GM18867 (cell line): ENCODE results near the gene SYTL2.

Experiments used
- ATAC-seq: cut with Tn5 transposase; IDR thresholded peaks from one replicate; pipeline ENCODE4 v1.9.1; 2021; ENCODE audit warnings: mild to moderate bottlenecking, moderate library complexity; ENCODE audit not compliant: unreplicated experiment

The SYTL2 gene

DNA sequence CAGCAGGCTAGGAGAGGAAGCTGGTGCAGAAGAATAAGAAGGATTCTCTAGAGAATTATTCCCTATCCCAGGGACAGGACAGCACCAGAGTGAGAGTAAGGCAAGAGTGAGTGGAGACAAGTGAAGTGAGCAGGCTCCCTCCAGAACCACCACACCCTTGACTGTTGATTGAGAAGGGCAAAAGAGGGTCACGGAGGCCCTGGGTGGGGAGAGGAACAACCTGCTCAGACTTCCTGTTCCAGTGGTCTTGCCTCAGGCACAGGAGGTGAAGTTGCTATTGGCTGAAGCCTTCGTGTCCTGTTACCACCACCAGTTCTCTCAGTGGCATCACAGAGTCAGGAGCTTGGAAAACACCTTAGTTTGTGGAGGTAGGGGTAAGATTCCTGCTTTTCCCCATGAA, 73.2 kb downstream of the SYTL2 start:
- no peak for ATAC-seq

DNA sequence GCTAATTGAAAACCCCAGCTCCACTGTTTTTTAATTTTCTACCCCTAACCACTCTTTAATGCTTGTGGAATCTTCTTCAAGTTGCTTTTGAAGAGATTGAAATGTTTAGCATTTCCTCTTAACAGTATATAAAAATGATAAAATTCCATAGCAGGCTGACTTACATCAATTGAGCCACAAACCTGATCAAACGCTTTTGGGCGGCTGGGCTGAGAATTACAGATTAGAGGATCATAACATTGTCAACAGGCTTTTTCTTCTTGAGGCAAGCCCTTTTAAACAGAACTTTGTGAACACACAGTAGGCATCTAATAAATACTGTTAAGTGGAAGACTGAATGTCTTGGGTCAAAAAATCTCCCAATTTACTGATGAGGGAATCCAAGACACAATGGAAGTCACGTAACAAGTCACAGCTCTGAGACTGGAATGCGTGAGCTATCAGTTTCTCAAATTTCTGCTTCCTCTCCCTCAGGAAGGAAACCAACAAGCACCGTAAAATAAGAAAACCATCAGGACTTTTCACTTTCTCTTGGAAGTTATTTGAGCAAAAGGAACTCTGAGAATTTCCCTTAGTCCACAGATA, 75.0 kb downstream of the SYTL2 start:
- no peak for ATAC-seq

DNA sequence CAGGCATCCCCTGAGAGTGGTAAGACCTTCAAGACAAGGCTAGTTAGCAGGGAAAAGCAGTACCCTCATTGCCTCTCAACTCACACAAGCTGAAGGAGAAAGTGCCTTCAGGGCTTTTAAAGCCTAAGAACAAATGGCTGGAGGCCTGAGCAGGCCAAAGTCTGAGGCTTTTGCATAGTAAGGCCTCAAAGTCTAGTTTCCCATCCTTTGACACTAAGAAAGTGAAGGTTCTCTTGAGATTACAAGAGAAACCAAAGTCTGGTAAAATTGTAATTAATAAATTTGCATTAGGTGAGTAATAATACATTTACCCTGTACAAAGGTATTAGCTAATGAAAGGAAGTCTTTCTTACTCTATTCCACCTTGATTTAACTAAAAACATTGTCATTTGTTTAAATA, 78.0 kb downstream of the SYTL2 start:
- ATAC-seq, result peak; percentile 88

DNA sequence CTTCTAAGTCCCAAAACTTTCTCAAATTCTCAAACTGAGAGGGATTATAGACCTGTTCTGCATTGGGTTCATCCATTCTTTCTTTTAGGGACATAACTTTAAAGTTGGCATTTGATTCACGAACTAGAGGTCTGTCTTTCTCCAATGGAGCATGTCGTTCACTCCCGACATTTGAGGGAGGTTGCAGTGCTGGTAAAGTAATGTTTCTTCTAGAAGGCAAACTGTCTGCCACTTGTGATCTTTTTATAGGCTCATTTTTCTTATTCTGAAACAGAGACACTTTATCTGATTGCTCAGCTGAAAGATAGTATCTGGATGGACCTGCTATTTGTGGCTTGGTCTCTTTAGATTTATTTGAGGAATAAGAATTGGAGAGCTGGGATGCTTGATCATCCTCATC, 84.6 kb downstream of the SYTL2 start:
- no peak for ATAC-seq

DNA sequence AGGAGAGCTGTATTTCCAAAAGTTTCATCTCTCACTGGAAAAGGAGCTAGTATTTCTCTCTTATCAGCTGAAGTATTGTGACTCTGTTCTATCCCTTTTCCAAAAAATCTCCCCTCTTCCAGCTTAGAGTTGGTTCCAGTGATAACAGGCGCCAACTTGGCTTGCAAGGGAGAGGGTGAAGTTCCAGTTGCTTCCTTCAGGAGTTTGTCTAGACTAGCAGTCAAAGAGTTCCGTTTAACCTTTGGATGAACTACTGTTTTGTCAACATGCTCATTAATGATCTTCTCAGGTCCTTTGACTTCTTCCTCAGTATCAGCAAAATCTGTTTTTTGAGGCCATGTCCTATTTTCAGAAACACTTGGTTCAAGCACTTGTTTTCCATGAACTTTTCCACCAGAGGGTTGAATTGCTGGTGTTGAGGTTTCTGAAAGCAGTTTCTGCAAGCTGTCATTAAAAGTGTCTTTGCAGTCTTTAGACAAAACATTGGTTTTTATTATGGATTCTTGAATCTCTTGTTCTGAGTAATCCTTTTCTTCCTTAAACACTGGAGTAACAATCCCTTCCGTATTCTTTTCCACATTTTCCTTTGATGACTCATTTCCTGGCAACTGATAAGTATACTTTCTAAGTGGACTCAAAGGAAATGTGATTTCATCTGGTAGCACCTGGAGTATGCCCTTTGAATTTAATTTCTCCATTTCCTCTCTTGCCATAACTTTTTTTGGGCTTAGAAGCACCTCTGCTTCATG, 85.3 kb downstream of the SYTL2 start:
- ATAC-seq, result no peak

DNA sequence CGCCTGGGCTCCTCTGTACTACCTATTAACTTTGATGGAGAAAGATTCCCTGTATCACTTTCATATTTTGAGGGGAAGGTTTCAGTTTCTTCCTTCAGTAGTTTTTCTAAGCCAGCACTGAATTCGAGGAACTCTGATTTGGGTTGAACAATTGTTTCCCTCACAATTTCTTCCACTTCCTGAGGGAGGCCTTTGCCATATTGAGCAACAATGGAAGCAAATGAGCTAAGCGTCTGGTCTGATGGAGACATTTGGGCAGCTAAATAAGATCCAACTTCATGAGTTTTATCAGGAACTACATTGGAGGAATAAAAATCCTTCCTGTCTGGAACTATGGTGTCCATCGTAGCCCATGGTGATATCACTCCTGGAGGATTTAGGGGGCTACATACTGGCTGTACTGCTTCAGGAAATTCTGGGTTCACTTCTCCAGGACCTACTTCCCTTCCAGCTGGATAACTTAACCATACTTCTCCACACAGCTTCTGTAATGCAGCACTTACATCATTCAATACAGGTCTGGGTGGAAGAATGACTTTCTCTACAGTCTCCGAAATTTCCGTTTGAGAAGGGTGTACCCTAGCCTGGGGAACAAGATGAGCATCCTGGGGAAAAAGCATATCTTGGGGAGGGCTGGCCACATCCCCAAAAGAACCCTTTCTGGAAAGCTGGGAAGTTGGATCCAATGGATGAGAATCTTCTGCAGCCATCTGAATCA, 86.0 kb downstream of the SYTL2 start:
- no peak for ATAC-seq

GRCh38 chr11:85723088-85723487, 87.9 kb downstream of the SYTL2 start:
- no peak for ATAC-seq

- no peak for ATAC-seq
These were observed 89.8 kb downstream of the SYTL2 start for GRCh38 chr11:85721191-85721590.

- no peak for ATAC-seq
These were observed 91.7 kb downstream of the SYTL2 start for GRCh38 chr11:85718991-85719807.

- no peak for ATAC-seq
These were observed 92.6 kb downstream of the SYTL2 start for GRCh38 chr11:85718126-85718943.

DNA sequence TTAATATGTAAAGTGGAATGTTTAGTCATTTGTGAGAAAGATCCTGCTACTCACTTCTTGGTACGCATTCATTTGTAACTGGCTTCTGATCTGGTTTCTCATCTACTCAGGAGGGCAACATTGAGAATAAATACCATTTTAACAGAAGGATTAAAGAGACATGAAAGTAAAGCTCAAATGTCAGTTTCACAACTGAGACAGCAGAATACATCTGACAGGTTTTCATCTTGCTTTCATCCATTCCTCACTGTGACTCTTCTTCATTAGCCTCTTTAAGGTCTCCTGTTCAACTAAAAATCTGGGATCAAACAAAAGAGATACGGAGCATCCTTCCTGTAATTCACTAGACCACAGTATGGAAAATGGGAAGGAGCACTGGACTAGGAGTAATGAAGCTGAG, 93.5 kb downstream of the SYTL2 start:
- no peak for ATAC-seq

GRCh38 chr11:85712953-85713352, 98.0 kb downstream of the SYTL2 start:
- ATAC-seq, result no peak

- ATAC-seq, result no peak
These were observed 100.0 kb downstream of the SYTL2 start for GRCh38 chr11:85710917-85711316.

- no peak for ATAC-seq
These were observed 100.8 kb downstream of the SYTL2 start for GRCh38 chr11:85709941-85710702.

DNA sequence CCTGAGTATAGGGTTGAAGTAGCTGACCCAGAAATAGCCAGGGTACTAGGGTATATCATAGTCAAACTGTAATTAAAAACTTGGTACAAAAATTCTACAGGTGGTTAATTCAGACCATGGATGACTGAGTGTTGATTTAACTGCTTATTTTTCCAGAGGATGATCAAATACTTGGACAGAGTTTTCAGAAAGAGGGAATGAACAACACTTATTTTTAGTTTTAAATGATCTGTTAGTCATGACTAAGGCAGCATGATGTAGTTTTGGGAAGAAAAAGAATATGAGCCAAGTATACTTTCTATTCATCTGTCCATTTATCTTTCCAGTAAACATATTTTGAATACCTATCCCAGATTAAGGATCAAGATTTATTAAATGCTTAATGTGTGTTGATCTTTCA, 105.1 kb downstream of the SYTL2 start:
- no peak for ATAC-seq

DNA sequence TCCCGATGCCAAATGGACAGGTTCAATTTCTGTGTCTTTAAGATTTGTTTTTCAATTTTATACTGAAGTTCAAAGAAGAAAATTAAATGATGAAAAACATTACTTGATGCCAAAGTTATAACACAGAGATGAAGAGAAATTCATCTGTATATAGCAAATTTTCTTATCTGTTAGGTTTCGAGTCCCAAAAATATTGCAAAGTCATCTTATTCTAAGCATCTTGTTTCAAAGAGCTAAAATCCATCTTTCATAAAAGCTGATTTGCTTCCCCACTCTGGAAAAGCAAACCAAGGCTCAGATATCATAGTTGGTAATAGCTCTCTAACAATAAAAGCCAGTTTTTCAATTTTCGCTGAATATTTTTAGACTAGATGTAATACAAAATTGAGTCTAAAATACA, 106.0 kb downstream of the SYTL2 start:
- no peak for ATAC-seq

DNA sequence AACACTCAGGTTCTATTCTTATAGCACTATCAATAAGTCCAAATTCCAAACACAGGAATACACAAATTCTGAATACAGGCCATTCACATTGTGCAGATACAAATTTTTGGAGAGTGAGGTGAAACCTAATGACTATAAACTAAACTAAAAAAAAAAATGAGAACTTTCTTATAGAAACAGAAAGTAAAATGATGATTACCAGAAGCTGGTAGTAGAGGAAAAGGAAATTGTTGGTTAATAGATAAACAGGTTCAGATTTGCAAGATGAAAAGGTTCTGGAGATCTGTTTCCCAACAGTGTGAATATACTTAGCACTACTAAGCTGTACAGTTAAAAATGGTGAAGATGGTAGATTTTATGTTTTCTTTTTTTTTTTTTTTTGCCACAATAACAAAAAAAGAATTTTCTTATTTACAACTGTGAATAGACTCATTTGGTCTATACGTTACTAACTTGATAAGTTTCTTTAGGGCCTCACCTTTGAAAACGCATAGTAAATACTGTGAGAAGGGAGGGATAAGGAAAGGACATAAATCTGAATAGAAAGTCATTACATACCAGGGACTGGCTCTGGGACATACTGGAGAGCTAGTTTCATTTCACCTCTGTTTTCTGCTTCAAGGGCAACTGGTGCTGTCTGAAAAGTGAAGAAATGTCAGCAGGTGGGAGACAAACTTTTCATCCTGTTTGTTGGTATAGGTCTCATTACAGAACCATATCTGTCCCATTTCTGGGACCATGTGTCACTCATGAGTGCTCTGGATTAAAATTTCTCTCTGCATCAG, 110.8 kb downstream of the SYTL2 start:
- ATAC-seq, result peak; percentile 87

- no peak for ATAC-seq
These were observed 112.7 kb downstream of the SYTL2 start for GRCh38 chr11:85698195-85698594.

DNA sequence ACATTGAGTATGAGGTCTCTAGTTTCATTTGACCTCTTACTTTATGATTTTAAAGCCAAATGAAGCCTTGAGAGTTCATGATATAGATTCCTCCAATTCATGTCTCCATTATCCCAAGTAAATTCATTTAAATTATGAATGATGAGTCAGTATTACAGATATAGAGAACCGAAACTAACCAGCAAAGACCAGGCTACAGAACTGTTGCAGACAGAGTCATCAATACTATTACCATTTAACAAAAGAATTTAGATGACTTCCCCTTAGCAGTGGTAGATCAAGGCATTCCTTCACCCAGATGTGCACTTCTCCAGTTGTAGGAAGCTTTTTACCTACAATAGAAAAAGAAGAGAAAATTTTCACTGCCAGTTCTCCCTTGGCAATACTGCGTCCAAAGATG, 113.2 kb downstream of the SYTL2 start:
- peak; percentile 62 for ATAC-seq
